B cell (primary cell): ENCODE results near the gene PRIM1. TPM values are rescaled to one million over a fixed set of nuclear protein-coding genes. Genes with fewer than 3 reads are reported as not detected.

Experiments used
- ATAC-seq: fragments of 200-7000 bp; cut with Tn5 transposase; one replicate; pipeline ENCODE4 v1.10.0; 2021; ENCODE audit warnings: low read depth, mild to moderate bottlenecking, moderate number of reproducible peaks, moderate library complexity
- CTCF ChIA-PET: fragments of 350-600 bp; sonication (Branson Sonifier 250); formaldehyde crosslinking; loops from one replicate; lab custom pipeline; 2021; ENCODE audit warnings: antibody characterized with exemption, inconsistent platforms; lab: Charles Lee
- POLR2A ChIA-PET: fragments of 350-600 bp; sonication (Branson Sonifier 250); formaldehyde crosslinking; loops from one replicate; lab custom pipeline; 2021; ENCODE audit warnings: antibody characterized with exemption; lab: Charles Lee
- DNase-seq: peaks from one replicate; pipeline ENCODE4 v3.0.0; 2013
- H2AFZ ChIP-seq: 2 replicates; pipeline ENCODE4 v1.6.1; 2012; ENCODE audit warnings: mild to moderate bottlenecking, low read depth, low read length; ENCODE audit not compliant: insufficient read depth, poor library complexity, severe bottlenecking
- H3K27ac ChIP-seq, 2 donors: 1 replicate in 1 of 2; 2 replicates in 1 of 2; pipeline ENCODE4 v1.5.1; 2012 to 2013; ENCODE audit warnings: low read length in 2 of 2, mild to moderate bottlenecking in 2 of 2, moderate library complexity in 1 of 2
- H3K27me3 ChIP-seq, 4 experiments: fragments of 200-600 bp in 1 of 4; sonication (generic) in 1 of 4; replicated peaks in 1 of 4; 1 replicate in 2 of 4; 2 replicates in 2 of 4; pipeline versions ENCODE4 v1.6.1 to v1.7.0; 2013 to 2016; ENCODE audit warnings: low read length in 3 of 4, mild to moderate bottlenecking in 2 of 4, mixed read lengths in 1 of 4, moderate library complexity in 1 of 4; ENCODE audit not compliant: insufficient read depth in 4 of 4, control insufficient read depth in 3 of 4; ENCODE audit errors: control extremely low read depth in 1 of 4
- H3K36me3 ChIP-seq, 2 experiments: replicated peaks in 1 of 2; 1 replicate in 1 of 2; 2 replicates in 1 of 2; pipeline versions ENCODE4 v1.6.1 to v1.7.1; 2013; ENCODE audit warnings: low read length in 1 of 2; ENCODE audit not compliant: insufficient read depth in 2 of 2, control insufficient read depth in 1 of 2; ENCODE audit errors: control extremely low read depth in 1 of 2, extremely low read depth in 1 of 2
- H3K4me1 ChIP-seq, 2 donors: fragments of 200-600 bp in 1 of 2; sonication (generic) in 1 of 2; 1 replicate in 1 of 2; 2 replicates in 1 of 2; pipeline versions ENCODE4 v1.5.1 to v1.6.1; 2013 to 2017; ENCODE audit warnings: low read length in 2 of 2; ENCODE audit not compliant: control insufficient read depth in 2 of 2, insufficient read depth in 2 of 2
- H3K4me2 ChIP-seq: replicated peaks from 2 replicates; pipeline ENCODE3; 2012; ENCODE audit warnings: mild to moderate bottlenecking, low read depth, low read length; ENCODE audit not compliant: poor library complexity, severe bottlenecking
- H3K4me3 ChIP-seq, 5 experiments: fragments of 200-600 bp in 1 of 5; sonication (generic) in 1 of 5; 1 replicate in 3 of 5; 2 replicates in 2 of 5; pipeline versions ENCODE4 v1.5.1 to v1.7.0; 2011 to 2016; ENCODE audit warnings: low read length in 4 of 5, mild to moderate bottlenecking in 4 of 5, low read depth in 2 of 5, control low read depth in 1 of 5, moderate library complexity in 1 of 5; ENCODE audit not compliant: insufficient read depth in 1 of 5; ENCODE audit errors: control extremely low read depth in 1 of 5, extremely low read depth in 1 of 5
- H3K79me2 ChIP-seq: fragments of 200-600 bp; sonication (generic); one replicate; pipeline ENCODE4 v1.6.0; 2016; ENCODE audit warnings: low read length; ENCODE audit not compliant: control insufficient read depth, insufficient read depth
- H3K9ac ChIP-seq: fragments of 200-600 bp; sonication (generic); 2 replicates; pipeline ENCODE4 v1.6.1; 2017; ENCODE audit warnings: mild to moderate bottlenecking, low read length, moderate library complexity
- H3K9me3 ChIP-seq, 3 donors: one replicate each; pipeline versions ENCODE4 v1.6.1 to v1.7.1; 2013; ENCODE audit warnings: low read length in 2 of 3; ENCODE audit not compliant: control insufficient read depth in 2 of 3, insufficient read depth in 1 of 3; ENCODE audit errors: control extremely low read depth in 1 of 3
- H4K20me1 ChIP-seq: 2 replicates; pipeline ENCODE4 v1.6.0; 2012; ENCODE audit warnings: mild to moderate bottlenecking, low read length; ENCODE audit not compliant: insufficient read depth, control insufficient read depth, poor library complexity, severe bottlenecking
- H3K27ac Mint-ChIP-seq: one replicate; pipeline ENCODE4 v1.8.0; 2021; ENCODE audit warnings: mixed read lengths
- H3K27me3 Mint-ChIP-seq: one replicate; pipeline ENCODE4 v1.8.0; 2021; ENCODE audit warnings: mixed read lengths
- H3K4me1 Mint-ChIP-seq: one replicate; pipeline ENCODE4 v1.8.0; 2021; ENCODE audit warnings: mixed read lengths
- H3K4me3 Mint-ChIP-seq: one replicate; pipeline ENCODE4 v1.8.0; 2021; ENCODE audit warnings: mixed read lengths
- H3K9me3 Mint-ChIP-seq: one replicate; pipeline ENCODE4 v1.8.0; 2022; ENCODE audit warnings: mixed read lengths; ENCODE audit not compliant: insufficient read depth
- CTCF ChIP-seq: fragments of 200-600 bp; IDR thresholded peaks from one replicate; pipeline ENCODE4 v1.8.0; 2022; ENCODE audit warnings: antibody characterized with exemption, mild to moderate bottlenecking
- EZH2 ChIP-seq: IDR thresholded peaks from 2 replicates; pipeline ENCODE4 v1.6.1; 2012; ENCODE audit warnings: borderline replicate concordance, low read depth, mild to moderate bottlenecking, moderate library complexity, low read length; ENCODE audit not compliant: insufficient read depth, poor library complexity, severe bottlenecking
- WGBS: methylation state at CpG from one replicate; pipeline ENCODE4 v1.1.5; 2013; ENCODE audit warnings: missing lambda C conversion rate; ENCODE audit not compliant: insufficient coverage; 5-methylcytosine and 5-hydroxymethylcytosine counted together
- intact Hi-C: fragments of 100-400 bp; cut with micrococcal nuclease; formaldehyde crosslinking; loops from one replicate; pipeline ENCODE4 v1.10.0; 2022
- polyA plus RNA-seq: library from polyadenylated mRNA; depleted of rRNA; stranded (reverse); fragments of >200 nt; gene quantifications from 2 replicates; pipeline ENCODE4 v1.2.3, GENCODE V29; 2012
- total RNA-seq, 2 donors: library from RNA; stranded (reverse); fragments of 120-200 nt in 1 of 2; gene quantifications; 1 replicate in 1 of 2; 2 replicates in 1 of 2; pipeline versions ENCODE4 v1.2.3 to v1.2.4, GENCODE V29; 2013 to 2022

The PRIM1 gene
- total and polyA plus RNA-seq, 2 donors (not counting 1 experiment from before 2014, with no cell fraction given): 16.9 to 25.4 TPM

- no peak overlapping the region for H3K4me3 Mint-ChIP-seq
Observed at GRCh38 chr12:56778756-56779155, 26.6 kb upstream of the PRIM1 start.

GRCh38 chr12:56776654-56777053 is 24.5 kb upstream of the PRIM1 start:
- H3K4me1 ChIP-seq: peaks cover 3 to 4% of the 10 kb centered on the region in 2 donors
- Mint-ChIP-seq H3K9me3 (no peaks in the 10 kb centered on the region), H3K4me3 (no peak overlapping the region), H3K27ac (no peak overlapping the region), H3K27me3 (no peaks in the 10 kb centered on the region), H3K4me1 (peaks cover 12% of the 10 kb centered on the region)
- WGBS: 100% methylated on average over 1 of the region's 3 CpGs
- POLR2A ChIA-PET: no interaction called here
- no peak overlapping the region for H3K4me2 ChIP-seq
- no peaks in the 10 kb centered on the region for H3K36me3 ChIP-seq
- no peak overlapping the region for H3K4me3 ChIP-seq
- H4K20me1 ChIP-seq: no peaks in the 10 kb centered on the region
- intact Hi-C loops: no loop called here
- ATAC-seq: no peak
- no peaks in the 10 kb centered on the region for H3K79me2 ChIP-seq
- H3K9me3 ChIP-seq: peaks cover 0 to 8% (median 0%) of the 10 kb centered on the region in 3 donors
- DNase-seq: no peak
- TF ChIP-seq CTCF (no peak), EZH2 (no peak)
- H3K27ac ChIP-seq: no peak overlapping the region
- no peaks in the 10 kb centered on the region for H3K27me3 ChIP-seq
- CTCF ChIA-PET: interaction anchor here (1.5 kb wide), 1 partner anchor 19 kb away, joined by 6 read pairs; no protein-coding TSS in a partner anchor
- no peak overlapping the region for H2AFZ ChIP-seq
- H3K9ac ChIP-seq: no peak overlapping the region

More at GRCh38 chr12:56778756-56779155, 26.6 kb upstream of the PRIM1 start:
- TF ChIP-seq CTCF (no peak), EZH2 (no peak)
- Histone ChIP-seq H3K27me3 (no peaks in the 10 kb centered on the region), H3K27ac (no peak overlapping the region), H3K36me3 (no peaks in the 10 kb centered on the region), H2AFZ (no peak overlapping the region), H3K4me1 (peaks cover 3 to 4% of the 10 kb centered on the region in 2 donors), H3K4me2 (no peak overlapping the region), H3K79me2 (no peaks in the 10 kb centered on the region), H4K20me1 (no peaks in the 10 kb centered on the region), H3K9ac (no peak overlapping the region), H3K4me3 (no peak overlapping the region), H3K9me3 (peaks cover 0 to 8% (median 0%) of the 10 kb centered on the region in 3 donors)
- ChIA-PET CTCF (no interaction called here), POLR2A (no interaction called here)
- ATAC-seq (no peak), DNase-seq (no peak)
- intact Hi-C loops: no loop called here
- Mint-ChIP-seq H3K27ac (no peak overlapping the region), H3K27me3 (no peaks in the 10 kb centered on the region), H3K4me1 (peaks cover 8% of the 10 kb centered on the region), H3K9me3 (no peaks in the 10 kb centered on the region)
- no CpG with 5 or more reads among the region's 17 CpGs for WGBS
